ENCODE data around the gene WNT9B. TPM values are rescaled to one million over a fixed set of nuclear protein-coding genes. Genes with fewer than 3 reads are reported as not detected.

The WNT9B gene
- polyA plus RNA-seq, 2 of the 4 experiments (the other 2 are of a cell fraction): 0.05 TPM

DNA sequence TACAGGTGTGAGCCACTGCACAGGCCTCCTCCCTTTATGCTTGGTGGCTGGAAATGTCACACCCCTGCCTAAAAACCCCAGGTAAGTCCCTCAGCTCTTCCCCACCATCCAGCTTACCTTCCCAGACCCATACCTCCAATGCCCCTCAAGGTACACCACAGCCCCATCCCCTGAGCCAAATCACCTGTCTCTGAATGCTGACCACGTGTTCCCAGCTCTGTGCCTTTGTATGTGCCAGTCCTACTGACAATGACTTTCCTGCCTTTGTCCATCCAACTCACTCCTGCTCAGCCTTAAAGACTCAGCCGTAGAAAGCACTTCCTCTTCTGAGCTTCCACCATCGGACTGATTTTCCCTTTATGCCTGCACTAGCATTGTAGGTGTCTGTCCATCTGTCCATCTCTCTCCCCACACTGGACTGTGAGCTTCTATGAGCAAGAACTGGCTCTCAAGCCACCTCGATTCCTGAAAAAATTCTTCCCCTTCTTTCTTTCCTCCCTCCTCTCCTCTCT lies 40.9 kb downstream of the WNT9B start:
- H3K4me3 ChIP-seq: no peak overlapping the region
- DNase-seq (ENCODE audit: low read depth in 1 of 2, low spot score in 1 of 2): no peak
- no peak for ATAC-seq
- POLR2A ChIA-PET: no interaction called here
- WGBS (ENCODE audit: missing lambda C conversion rate): 16% methylated on average over 4 of the region's 4 CpGs
- no peak overlapping the region for H3K27ac ChIP-seq
- CTCF ChIA-PET: interaction anchor here (2.3 kb wide), 1 partner anchor 51 kb away, joined by 8 read pairs; no protein-coding TSS in a partner anchor
- no peak for TF ChIP-seq EP300 (IDR thresholded peaks at IDR 0.05)
- TF ChIP-seq BHLHE40 (IDR thresholded peaks at IDR 0.05; ENCODE audit: low read depth, low read length): no peak
- TF ChIP-seq NR3C1 (IDR thresholded peaks at IDR 0.05): no peak
- TF ChIP-seq ZFP36 (IDR thresholded peaks at IDR 0.05; ENCODE audit: borderline replicate concordance, partially characterized antibody): no peak
- TF ChIP-seq ATOH8 (CRISPR knock-in tag; IDR thresholded peaks at IDR 0.05; ENCODE audit: low read depth): no peak
- TF ChIP-seq ZNF302 (CRISPR knock-in tag; IDR thresholded peaks at IDR 0.05): no peak
- TF ChIP-seq ZSCAN20 (CRISPR knock-in tag; IDR thresholded peaks at IDR 0.05): no peak
- no peaks in the 10 kb centered on the region for H3K9me3 ChIP-seq
- FAIRE-seq: no peak
- H3K4me2 ChIP-seq: no peak overlapping the region
- no peaks in the 10 kb centered on the region for H3K4me1 ChIP-seq

- ChIA-PET POLR2A (interaction anchor here (0.6 kb wide), 1 partner anchor 8 kb away, joined by 3 read pairs; no protein-coding TSS in a partner anchor), CTCF (interaction anchor here (1.0 to 2.3 kb wide), 6 partner anchors 27 to 892 kb away, joined by 3 to 8 read pairs (median 4); no protein-coding TSS in a partner anchor)
- no peak for TF ChIP-seq RCOR1 (IDR thresholded peaks at IDR 0.05; ENCODE audit: low read depth, low read length)
- TF ChIP-seq ZSCAN20 (CRISPR knock-in tag; IDR thresholded peaks at IDR 0.05): no peak
- no peak for TF ChIP-seq ELK1 (IDR thresholded peaks at IDR 0.05; ENCODE audit: low read depth, low read length)
- no peak for TF ChIP-seq CBX2 (IDR thresholded peaks at IDR 0.05; ENCODE audit: borderline replicate concordance, low read depth)
- Histone ChIP-seq H3K4me1 (no peaks in the 10 kb centered on the region), H3K9me3 (0 out of 3 replicates have a peak, but pooled peaks cover 4% of the 10 kb centered on the region), H3K4me3 (no peak overlapping the region), H3K4me2 (no peak overlapping the region), H3K27ac (no peak overlapping the region)
- no peak for FAIRE-seq
- no peak for DNase-seq (ENCODE audit: low read depth in 1 of 2, low spot score in 1 of 2)
- no peak for ATAC-seq
- 52% methylated on average over 9 of the region's 9 CpGs for WGBS (ENCODE audit: missing lambda C conversion rate)
These were observed 42.6 kb downstream of the WNT9B start for GRCh38 chr17:46894024-46894423.

DNA sequence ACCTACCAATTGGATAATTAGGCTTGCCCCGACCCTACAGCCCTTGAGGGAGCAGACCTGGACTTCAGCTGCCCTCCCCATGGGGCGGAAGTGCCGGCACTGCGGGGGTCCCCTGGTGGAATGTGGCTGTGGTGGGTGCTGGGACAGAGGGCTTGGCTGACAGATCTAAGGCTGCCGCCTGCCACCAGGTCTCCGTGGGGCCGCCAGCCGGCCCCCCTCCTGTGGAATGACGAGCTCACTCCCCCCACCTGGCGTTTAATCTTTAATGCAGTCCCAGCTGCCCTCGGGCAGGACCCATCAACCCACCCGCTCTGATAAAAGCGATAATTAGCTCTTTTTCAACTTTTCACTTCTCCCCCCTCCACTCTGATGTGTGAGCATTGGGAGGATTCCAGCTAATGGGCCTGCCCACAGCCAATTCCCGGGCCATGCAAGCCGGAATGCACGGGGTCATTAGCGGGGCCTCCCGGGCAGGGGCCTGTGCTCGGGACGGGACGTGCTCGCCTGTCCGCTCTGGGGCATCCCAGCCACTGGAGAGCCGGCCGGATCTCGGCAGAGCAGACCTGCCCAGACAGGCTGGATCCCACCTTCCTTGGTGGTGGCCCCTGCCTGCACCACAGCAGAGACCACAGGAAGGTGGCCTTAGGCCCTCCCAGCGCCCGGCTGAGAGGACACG lies 43.2 kb downstream of the WNT9B start:
- Histone ChIP-seq H3K27ac (no peak overlapping the region), H3K4me3 (no peak overlapping the region), H3K9me3 (0 out of 3 replicates have a peak, but pooled peaks cover 8% of the 10 kb centered on the region), H3K4me2 (no peak overlapping the region), H3K4me1 (no peaks in the 10 kb centered on the region)
- DNase-seq (ENCODE audit: low read depth in 1 of 2, low spot score in 1 of 2): no peak
- no peak for FAIRE-seq
- CTCF ChIA-PET: interaction anchor here (1.0 to 1.9 kb wide), 6 partner anchors 19 to 893 kb away, joined by 3 to 5 read pairs (median 4); no protein-coding TSS in a partner anchor
- POLR2A ChIA-PET: interaction anchor here (0.6 kb wide), 1 partner anchor 9 kb away, joined by 3 read pairs; no protein-coding TSS in a partner anchor
- ATAC-seq: peak in 1 of 2 experiments; percentile 11; a peak in 1 of 6 replicates
- WGBS (ENCODE audit: missing lambda C conversion rate): 57% methylated on average over 23 of the region's 29 CpGs
- no peak for TF ChIP-seq CHD2 (IDR thresholded peaks at IDR 0.05; ENCODE audit: low read length, partially characterized antibody)
- no peak for TF ChIP-seq MYC (IDR thresholded peaks at IDR 0.05; ENCODE audit: borderline replicate concordance, low read length)
- TF ChIP-seq JUNB (IDR thresholded peaks at IDR 0.05): no peak
- no peak for TF ChIP-seq PBX3 (IDR thresholded peaks at IDR 0.05)
- no peak for TF ChIP-seq HOXA7 (CRISPR knock-in tag; IDR thresholded peaks at IDR 0.05)
- TF ChIP-seq EHF (CRISPR knock-in tag; IDR thresholded peaks at IDR 0.05): no peak
- TF ChIP-seq KDM5A (IDR thresholded peaks at IDR 0.05): no peak
- no peak for TF ChIP-seq HEYL (CRISPR knock-in tag; IDR thresholded peaks at IDR 0.05)
- TF ChIP-seq ESRRA (IDR thresholded peaks at IDR 0.05; ENCODE audit: borderline replicate concordance, low read length): no peak
- no peak for TF ChIP-seq POLR2A (IDR thresholded peaks at IDR 0.05; ENCODE audit: low read length)
- TF ChIP-seq RCOR1 (IDR thresholded peaks at IDR 0.05; ENCODE audit: low read depth, low read length): no peak
- no peak for TF ChIP-seq CBX8 (IDR thresholded peaks at IDR 0.05)
- no peak for TF ChIP-seq MAFK (IDR thresholded peaks at IDR 0.05; ENCODE audit: partially characterized antibody)
- no peak for TF ChIP-seq RNF2 (IDR thresholded peaks at IDR 0.05; ENCODE audit: borderline replicate concordance, low read depth)
- no peak for TF ChIP-seq HOXB5 (CRISPR knock-in tag; IDR thresholded peaks at IDR 0.05)
- TF ChIP-seq ZFP36 (IDR thresholded peaks at IDR 0.05; ENCODE audit: borderline replicate concordance, partially characterized antibody): no peak

All from A549 (cell line).